ENCODE data around the gene HYPK. TPM values are rescaled to one million over a fixed set of nuclear protein-coding genes. Genes with fewer than 3 reads are reported as not detected.

The HYPK gene
- total RNA-seq: 10 to 100 TPM; 15.0 to 16.5 TPM

GRCh38 chr15:43800286-43801141 lies at the start of gene HYPK:
Gene HYPK (plus strand): TSS chr15:43800599. CDS start chr15:43800623, 24 bp downstream.
- peak; percentile 96 for DNase-seq (ENCODE audit: low spot score)
- Histone ChIP-seq H3K36me3 (peaks cover 62% of the 10 kb centered on the region), H3K4me1 (peaks cover 0 to 42% of the 10 kb centered on the region in 2 donors), H3K27me3 (no peaks in the 10 kb centered on the region), H3K9me3 (no peaks in the 10 kb centered on the region), H3K27ac (peak within 1 kb of the TSS; percentile 94 to 95), H3K4me3 (peak within 1 kb of the TSS; percentile 71 to 95)
- no peak for TF ChIP-seq CTCF (IDR thresholded peaks at IDR 0.05)

- TF ChIP-seq CTCF (IDR thresholded peaks at IDR 0.05): no peak
- H3K27ac ChIP-seq: no peak overlapping the region
- H3K36me3 ChIP-seq: peaks cover 36% of the 10 kb centered on the region
- H3K9me3 ChIP-seq: no peaks in the 10 kb centered on the region
- H3K27me3 ChIP-seq: no peaks in the 10 kb centered on the region
- no peak overlapping the region for H3K4me3 ChIP-seq
- H3K4me1 ChIP-seq: peaks cover 0 to 54% of the 10 kb centered on the region in 2 donors
- no peak for DNase-seq (ENCODE audit: low spot score)
These were observed 48.5 kb upstream of the HYPK start for GRCh38 chr15:43751885-43752284.

- H3K36me3 ChIP-seq: peaks cover 86% of the 10 kb centered on the region
- TF ChIP-seq CTCF (IDR thresholded peaks at IDR 0.05): no peak
- H3K4me1 ChIP-seq: peaks cover 0 to 5% of the 10 kb centered on the region in 2 donors
- H3K9me3 ChIP-seq: no peaks in the 10 kb centered on the region
- no peak for DNase-seq (ENCODE audit: low spot score)
- no peak overlapping the region for H3K4me3 ChIP-seq
- no peaks in the 10 kb centered on the region for H3K27me3 ChIP-seq
- no peak overlapping the region for H3K27ac ChIP-seq
These were observed 37.6 kb upstream of the HYPK start for GRCh38 chr15:43762824-43763223.

GRCh38 chr15:43763819-43764446 lies 36.5 kb upstream of the HYPK start:
- no peak for DNase-seq (ENCODE audit: low spot score)
- Histone ChIP-seq H3K4me1 (peaks cover 0 to 5% of the 10 kb centered on the region in 2 donors), H3K27ac (no peak overlapping the region), H3K9me3 (no peaks in the 10 kb centered on the region), H3K36me3 (peaks cover 86% of the 10 kb centered on the region), H3K4me3 (no peak overlapping the region), H3K27me3 (no peaks in the 10 kb centered on the region)
- no peak for TF ChIP-seq CTCF (IDR thresholded peaks at IDR 0.05)

- peak; percentile 75 for DNase-seq (ENCODE audit: low spot score)
- peaks cover 92% of the 10 kb centered on the region for H3K36me3 ChIP-seq
- no peaks in the 10 kb centered on the region for H3K4me1 ChIP-seq
- no peak overlapping the region for H3K27ac ChIP-seq
- H3K4me3 ChIP-seq: no peak overlapping the region
- no peaks in the 10 kb centered on the region for H3K27me3 ChIP-seq
- H3K9me3 ChIP-seq: no peaks in the 10 kb centered on the region
- peak; percentile 48 to 74 for TF ChIP-seq CTCF (IDR thresholded peaks at IDR 0.05)
These were observed 30.7 kb upstream of the HYPK start for GRCh38 chr15:43769584-43770228.

Measured in right atrium auricular region (tissue), 2 donors.